ENCODE measurements around the gene RNF5.

The RNF5 gene

DNA sequence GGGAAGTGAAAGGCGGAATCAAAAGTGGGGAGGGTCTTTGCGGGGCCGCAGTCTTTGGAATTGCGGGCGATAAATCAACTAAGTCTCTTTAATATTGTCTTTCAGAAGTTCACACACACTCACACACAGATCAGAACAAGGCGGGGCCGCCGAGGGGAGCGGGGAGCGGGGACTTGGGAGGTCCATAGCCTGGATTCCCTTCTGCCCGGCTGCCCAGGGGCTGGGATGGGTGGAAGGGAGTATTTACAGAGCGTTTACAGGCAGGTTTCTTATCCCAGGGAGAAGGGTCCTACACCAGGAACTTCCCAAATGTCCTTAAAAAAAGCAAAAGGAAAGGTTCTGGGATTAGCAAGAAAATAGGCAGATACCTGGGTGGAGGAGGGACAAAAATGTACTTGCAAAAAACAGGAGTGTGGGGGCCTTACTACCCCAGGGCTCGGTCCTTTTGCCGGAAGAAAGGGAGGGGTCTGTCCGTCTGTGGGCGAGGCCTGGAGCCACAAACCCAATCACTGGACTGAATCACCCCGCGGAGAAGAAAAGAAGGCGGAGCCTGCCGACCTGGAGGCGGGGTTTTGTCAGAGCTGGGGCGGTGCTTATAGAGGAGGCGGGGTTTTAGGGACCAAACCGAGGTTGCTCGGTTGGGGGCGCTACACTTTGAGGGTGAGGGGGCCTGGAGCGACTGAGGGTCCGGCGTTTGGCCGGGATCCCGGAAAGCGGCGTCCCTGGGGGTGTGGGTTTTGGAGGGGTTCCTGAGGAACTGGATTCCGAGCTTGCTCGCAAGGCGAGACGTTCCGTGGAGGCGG lies 29.7 kb upstream of the RNF5 start:
- Mint-ChIP-seq H3K4me3 (peak overlapping the region; percentile 63), H3K36me3 (no peaks in the 10 kb centered on the region), H3K4me1 (peaks cover 43% of the 10 kb centered on the region), H3K9me3 (no peaks in the 10 kb centered on the region), H3K27ac (peak overlapping the region; percentile 70), H3K27me3 (peaks cover 83% of the 10 kb centered on the region)
- CTCF ChIA-PET = interaction anchor here (0.6 to 1.8 kb wide), 7 partner anchors 8 to 47 kb away, joined by 3 to 6 read pairs (median 3); partner anchors contain the start of gene EGFL8
- peak; percentile 76 for DNase-seq

DNA sequence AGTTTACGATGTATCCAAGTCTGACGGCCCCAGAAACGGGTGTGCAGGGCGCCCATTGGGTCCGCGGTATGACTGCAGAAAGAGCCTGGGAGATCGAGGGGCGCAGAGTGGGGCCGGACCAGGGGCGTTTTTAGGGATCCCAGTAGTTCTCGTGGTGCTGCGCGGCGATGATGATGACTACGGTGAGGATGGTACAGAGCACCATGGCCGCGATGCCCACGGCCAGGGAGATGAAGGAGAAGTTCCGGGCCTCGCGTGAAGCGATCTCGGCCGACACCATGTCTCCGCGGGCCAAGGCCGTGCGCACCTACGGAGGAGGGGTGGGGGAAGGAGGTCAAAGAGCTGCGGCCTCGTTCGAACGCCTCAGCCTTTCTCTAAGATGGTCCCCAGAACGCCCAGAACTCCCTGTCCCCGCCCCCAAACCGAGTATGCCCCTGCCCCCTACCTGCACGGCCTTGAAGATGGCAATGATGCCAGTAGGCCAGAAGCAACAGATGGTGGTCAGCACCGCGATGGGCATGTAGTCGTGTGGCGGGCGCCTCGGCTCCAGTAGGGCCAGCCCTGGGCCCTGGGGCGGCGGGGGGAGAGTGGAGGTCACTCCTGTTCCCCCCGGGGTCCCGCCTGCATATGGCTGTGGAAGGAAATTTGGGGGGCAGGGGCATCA lies 29.0 kb upstream of the RNF5 start:
- peak overlapping the region; percentile 63 for H3K4me3 Mint-ChIP-seq
- H3K9me3 Mint-ChIP-seq = no peaks in the 10 kb centered on the region
- DNase-seq = no peak
- no peaks in the 10 kb centered on the region for H3K36me3 Mint-ChIP-seq
- H3K27ac Mint-ChIP-seq = peak overlapping the region; percentile 70
- CTCF ChIA-PET = interaction anchor here (0.7 to 1.8 kb wide), 5 partner anchors 9 to 31 kb away, joined by 3 to 6 read pairs (median 3); partner anchors contain the start of gene EGFL8
- peaks cover 89% of the 10 kb centered on the region for H3K27me3 Mint-ChIP-seq
- H3K4me1 Mint-ChIP-seq = peaks cover 49% of the 10 kb centered on the region

GRCh38 chr6:32149932-32150870 lies 28.0 kb upstream of the RNF5 start:
- Mint-ChIP-seq H3K9me3 (no peaks in the 10 kb centered on the region), H3K36me3 (no peaks in the 10 kb centered on the region), H3K27ac (no peak overlapping the region), H3K4me3 (no peak overlapping the region), H3K27me3 (peaks cover 84% of the 10 kb centered on the region), H3K4me1 (peaks cover 57% of the 10 kb centered on the region)
- DNase-seq = no peak
- CTCF ChIA-PET = interaction anchor here (0.5 kb wide), 1 partner anchor 682 kb away, joined by 3 read pairs; no protein-coding TSS in a partner anchor

GRCh38 chr6:32151181-32151862 lies 26.9 kb upstream of the RNF5 start:
- Mint-ChIP-seq H3K27ac (no peak overlapping the region), H3K27me3 (peaks cover 75% of the 10 kb centered on the region), H3K4me1 (peaks cover 62% of the 10 kb centered on the region), H3K9me3 (no peaks in the 10 kb centered on the region), H3K36me3 (no peaks in the 10 kb centered on the region), H3K4me3 (peak overlapping the region; percentile 41)
- CTCF ChIA-PET = interaction anchor here (1.6 kb wide), 1 partner anchor 32 kb away, joined by 5 read pairs; no protein-coding TSS in a partner anchor
- DNase-seq = no peak

GRCh38 chr6:32151863-32152768 lies 26.1 kb upstream of the RNF5 start, which contains the start of gene PRRT1:
Gene PRRT1 (minus strand): TSS chr6:32151939. CDS start chr6:32151827, 112 bp downstream.
- DNase-seq = no peak
- Mint-ChIP-seq H3K4me3 (peak within 1 kb of the TSS; percentile 51), H3K36me3 (no peaks in the 10 kb centered on the region), H3K9me3 (no peaks in the 10 kb centered on the region), H3K27ac (no peak within 1 kb of the TSS), H3K27me3 (peaks cover 67% of the 10 kb centered on the region), H3K4me1 (peaks cover 62% of the 10 kb centered on the region)
- CTCF ChIA-PET = interaction anchor here (1.6 kb wide), 1 partner anchor 33 kb away, joined by 5 read pairs; no protein-coding TSS in a partner anchor

DNA sequence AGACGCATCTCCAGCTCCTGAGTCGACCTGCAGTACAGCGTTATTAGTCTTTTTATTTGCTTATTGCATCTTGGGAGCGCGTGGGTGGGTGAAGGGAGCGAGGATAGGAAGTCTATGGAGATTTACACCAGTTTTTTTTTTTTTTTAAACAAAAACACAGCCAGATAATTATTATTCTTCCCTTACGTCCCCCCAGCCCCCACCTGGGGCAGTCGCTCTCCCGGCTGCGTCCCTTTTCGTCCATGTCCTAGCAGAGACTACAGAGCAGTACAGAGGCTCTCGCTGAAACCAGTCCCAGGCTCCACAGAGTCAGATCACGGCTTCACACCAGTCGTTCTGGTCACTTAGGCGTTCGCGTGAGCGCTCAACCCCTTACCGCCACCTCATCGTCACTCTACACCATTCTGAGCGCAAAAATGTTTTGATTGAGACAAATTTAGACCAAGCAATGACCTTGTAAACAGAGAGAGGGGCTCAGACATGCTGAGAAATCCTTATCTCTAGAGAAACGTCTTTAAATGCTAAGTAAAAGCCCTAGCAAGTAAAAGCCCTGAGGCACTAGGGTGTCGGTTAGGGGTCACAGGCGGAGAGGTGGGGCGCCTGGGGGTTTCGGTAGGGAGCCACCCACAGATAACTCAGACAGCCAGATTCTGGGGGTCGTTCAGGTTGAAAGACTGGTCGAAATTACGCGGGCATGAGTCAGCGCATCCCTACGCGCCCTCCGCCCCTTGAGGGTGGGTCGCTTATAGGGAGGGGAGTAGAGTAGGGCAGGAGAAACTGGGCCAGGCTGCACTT lies 25.2 kb upstream of the RNF5 start:
- Mint-ChIP-seq H3K27ac (peak overlapping the region; percentile 53), H3K9me3 (no peaks in the 10 kb centered on the region), H3K27me3 (peaks cover 59% of the 10 kb centered on the region), H3K36me3 (peaks cover 7% of the 10 kb centered on the region), H3K4me1 (peaks cover 59% of the 10 kb centered on the region), H3K4me3 (peak overlapping the region; percentile 51)
- DNase-seq = no peak
- CTCF ChIA-PET = no interaction called here

DNA sequence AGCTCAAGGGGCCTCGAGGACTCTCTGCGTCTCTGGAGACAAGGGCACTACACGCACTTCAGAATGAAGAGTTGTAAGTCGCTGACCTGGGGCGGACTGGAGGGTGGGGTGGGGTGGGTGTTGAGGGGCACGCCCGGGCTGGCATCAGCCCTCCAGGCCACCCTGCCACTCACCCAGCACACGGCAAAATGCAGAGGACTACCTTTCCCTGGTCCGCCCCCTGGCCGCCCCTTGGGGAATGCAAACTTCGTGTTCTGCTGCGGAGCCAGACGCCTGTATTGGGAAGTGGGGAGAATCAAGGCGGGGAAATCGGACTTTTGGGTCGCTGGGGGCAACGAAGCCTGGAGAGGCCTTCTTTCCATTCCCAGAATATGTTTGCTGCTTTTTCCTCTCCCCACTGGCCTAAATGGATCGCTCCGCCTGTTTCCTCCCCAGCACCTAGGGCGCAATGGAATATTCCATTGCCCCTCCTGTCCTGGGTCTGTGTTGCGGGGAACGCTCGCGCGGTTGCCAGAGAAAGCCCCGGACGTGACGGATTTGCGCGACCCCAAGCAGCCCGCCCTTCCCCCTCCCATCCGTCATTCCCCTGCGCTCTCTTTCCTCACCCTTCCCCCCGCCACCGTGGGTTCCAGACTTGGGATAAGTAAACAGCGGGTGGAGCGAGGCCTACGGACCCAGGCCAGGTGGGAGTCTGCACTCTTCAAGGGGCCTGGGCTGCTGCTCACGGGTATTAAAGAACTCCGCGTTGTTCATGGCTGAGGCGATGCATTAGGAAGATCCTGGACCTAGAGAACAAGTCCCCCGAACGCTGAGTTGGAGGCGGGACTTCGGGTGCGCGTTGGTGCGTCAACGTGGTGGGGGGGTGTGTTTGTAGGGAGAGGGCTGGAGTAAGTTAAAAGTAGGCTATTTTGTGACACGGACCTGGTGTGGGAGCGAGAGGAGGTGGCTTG lies 24.4 kb upstream of the RNF5 start, which contains the start of gene PPT2:
Gene PPT2, plus strand, starts transcription at position 578 of the 950 bp plus-strand sequence. CDS start 454 bp downstream, outside the sequence.
- H3K4me1 Mint-ChIP-seq = peaks cover 51% of the 10 kb centered on the region
- peak; percentile 85 for DNase-seq
- H3K27ac Mint-ChIP-seq = peak within 1 kb of the TSS; percentile 79
- peaks cover 50% of the 10 kb centered on the region for H3K27me3 Mint-ChIP-seq
- CTCF ChIA-PET = interaction anchor here (0.8 to 1.3 kb wide), 4 partner anchors 9 to 42 kb away, joined by 3 to 9 read pairs (median 4); no protein-coding TSS in a partner anchor
- H3K4me3 Mint-ChIP-seq = peak within 1 kb of the TSS; percentile 83
- H3K36me3 Mint-ChIP-seq = peaks cover 13% of the 10 kb centered on the region
- no peaks in the 10 kb centered on the region for H3K9me3 Mint-ChIP-seq

DNA sequence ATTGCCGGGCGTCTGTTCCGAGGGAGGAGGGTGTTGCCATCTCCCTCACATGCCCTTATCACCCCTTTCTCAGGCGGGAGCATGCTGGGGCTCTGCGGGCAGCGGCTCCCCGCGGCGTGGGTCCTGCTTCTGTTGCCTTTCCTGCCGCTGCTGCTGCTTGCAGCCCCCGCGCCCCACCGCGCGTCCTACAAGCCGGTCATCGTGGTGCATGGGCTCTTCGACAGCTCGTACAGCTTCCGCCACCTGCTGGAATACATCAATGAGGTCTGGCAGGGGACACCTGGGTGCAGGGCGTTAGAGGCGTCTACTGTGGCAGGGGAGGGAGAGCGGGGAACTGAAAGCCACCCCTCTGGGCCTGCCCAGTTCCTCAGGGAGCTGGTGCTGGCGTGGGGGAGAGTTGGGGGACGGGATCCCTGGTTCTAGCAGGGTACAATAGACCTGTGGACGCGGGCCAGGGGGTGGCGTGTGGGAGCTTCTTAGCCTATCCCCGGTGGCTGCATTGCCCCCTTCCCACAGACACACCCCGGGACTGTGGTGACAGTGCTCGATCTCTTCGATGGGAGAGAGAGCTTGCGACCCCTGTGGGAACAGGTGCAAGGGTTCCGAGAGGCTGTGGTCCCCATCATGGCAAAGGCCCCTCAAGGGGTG lies 23.6 kb upstream of the RNF5 start:
- H3K4me3 Mint-ChIP-seq = peak overlapping the region; percentile 83
- peak overlapping the region; percentile 79 for H3K27ac Mint-ChIP-seq
- CTCF ChIA-PET = interaction anchor here (0.8 to 1.3 kb wide), 5 partner anchors 10 to 41 kb away, joined by 3 to 9 read pairs (median 4); no protein-coding TSS in a partner anchor
- peak; percentile 82 for DNase-seq
- peaks cover 47% of the 10 kb centered on the region for H3K4me1 Mint-ChIP-seq
- H3K27me3 Mint-ChIP-seq = peaks cover 42% of the 10 kb centered on the region
- H3K9me3 Mint-ChIP-seq = no peaks in the 10 kb centered on the region
- H3K36me3 Mint-ChIP-seq = peaks cover 13% of the 10 kb centered on the region

DNA sequence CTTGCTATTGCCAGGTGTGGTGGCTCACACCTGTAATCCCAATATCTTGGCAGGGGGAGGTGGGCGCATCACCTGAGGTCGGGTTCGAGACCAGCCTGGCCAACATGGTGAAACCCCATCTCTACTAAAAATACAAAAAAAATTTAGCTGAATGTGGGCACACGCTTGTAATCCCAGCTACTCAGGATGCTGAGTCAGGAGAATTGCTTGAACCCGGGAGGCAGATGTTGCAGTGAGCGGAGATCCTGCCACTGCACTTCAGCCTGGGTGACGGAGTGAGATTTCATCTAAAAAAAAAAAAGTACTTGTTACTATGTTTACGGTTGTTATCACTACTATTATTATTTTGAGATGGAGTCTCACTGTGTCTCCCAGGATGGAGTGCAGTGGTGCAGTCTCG lies 21.3 kb upstream of the RNF5 start:
- Mint-ChIP-seq H3K9me3 (no peaks in the 10 kb centered on the region), H3K4me3 (no peak overlapping the region), H3K27me3 (peaks cover 21% of the 10 kb centered on the region), H3K36me3 (peaks cover 13% of the 10 kb centered on the region), H3K27ac (no peak overlapping the region), H3K4me1 (peaks cover 34% of the 10 kb centered on the region)
- DNase-seq = no peak
- CTCF ChIA-PET = no interaction called here

DNA sequence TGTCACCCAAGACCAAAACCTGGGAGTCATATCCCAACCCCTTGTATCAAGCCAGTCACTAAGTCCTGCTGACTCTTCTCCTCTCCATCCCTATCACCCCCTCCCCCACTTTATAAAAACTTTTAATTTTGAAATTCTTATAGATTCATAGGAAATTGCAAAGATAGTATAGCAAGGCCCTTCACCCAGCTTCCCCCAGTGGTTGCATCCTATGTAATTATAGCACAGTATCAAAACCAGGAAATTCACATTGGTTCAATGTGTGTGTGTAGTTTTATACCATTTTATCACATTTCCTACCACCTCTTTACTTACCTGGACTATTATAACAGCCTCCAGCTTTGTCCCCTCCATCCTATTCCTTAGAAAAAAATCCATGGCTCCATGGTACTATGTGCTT lies 20.2 kb upstream of the RNF5 start:
- DNase-seq = no peak
- CTCF ChIA-PET = no interaction called here
- no peaks in the 10 kb centered on the region for H3K9me3 Mint-ChIP-seq
- peaks cover 13% of the 10 kb centered on the region for H3K36me3 Mint-ChIP-seq
- H3K27me3 Mint-ChIP-seq = peaks cover 10% of the 10 kb centered on the region
- H3K27ac Mint-ChIP-seq = no peak overlapping the region
- H3K4me3 Mint-ChIP-seq = no peak overlapping the region
- H3K4me1 Mint-ChIP-seq = peaks cover 22% of the 10 kb centered on the region
